H1 (cell line): ENCODE data around the gene CDH18. TPM values are rescaled to one million over a fixed set of nuclear protein-coding genes. Genes with fewer than 3 reads are reported as not detected.

Source experiments
- CTCF ChIA-PET: fragments of 300-600 bp; sonication (Branson Sonifier 250); formaldehyde crosslinking; loops from one replicate; lab custom pipeline; 2021; ENCODE audit not compliant: partially characterized antibody; lab: Charles Lee
- POLR2A ChIA-PET: fragments of 300-600 bp; sonication (Branson Sonifier 250); formaldehyde crosslinking; loops from one replicate; lab custom pipeline; 2021; ENCODE audit warnings: inconsistent platforms; ENCODE audit not compliant: partially characterized antibody; lab: Charles Lee
- DNase-seq, 2 experiments: peaks; one replicate each; pipeline versions ENCODE4 v3.0.0 to v3.0.0-alpha.2; 2010 to 2022; ENCODE audit warnings: low spot score in 2 of 2, low read depth in 1 of 2, mixed read lengths in 1 of 2
- FAIRE-seq: peaks from 2 replicates; lab custom pipeline; 2011; peaks lifted over from hg19 to GRCh38; lab: Jason Lieb, UNC
- H2AFZ ChIP-seq: 2 replicates; pipeline ENCODE4 v1.8.1; 2012; ENCODE audit warnings: low read length, inconsistent platforms
- H2AK5ac ChIP-seq: 2 replicates; pipeline ENCODE4 v1.6.1; 2013; ENCODE audit warnings: low read depth, low read length
- H2BK120ac ChIP-seq: replicated peaks from 2 replicates; pipeline ENCODE3; 2013; ENCODE audit warnings: low read depth, low read length, inconsistent platforms
- H2BK12ac ChIP-seq: 2 replicates; pipeline ENCODE4 v1.6.1; 2013; ENCODE audit warnings: low read depth, low read length
- H2BK15ac ChIP-seq: 2 replicates; pipeline ENCODE4 v1.6.1; 2013; ENCODE audit warnings: low read length
- H2BK20ac ChIP-seq: 2 replicates; pipeline ENCODE4 v1.6.1; 2013; ENCODE audit warnings: low read length
- H2BK5ac ChIP-seq: 2 replicates; pipeline ENCODE4 v1.6.1; 2013; ENCODE audit warnings: low read depth, low read length
- H3K14ac ChIP-seq: 2 replicates; pipeline ENCODE4 v1.6.1; 2013; ENCODE audit warnings: inconsistent platforms; ENCODE audit not compliant: insufficient read length
- H3K18ac ChIP-seq: 2 replicates; pipeline ENCODE4 v1.6.1; 2013; ENCODE audit warnings: low read length; ENCODE audit errors: extremely low read depth
- H3K23ac ChIP-seq: 2 replicates; pipeline ENCODE4 v1.6.1; 2013; ENCODE audit warnings: inconsistent platforms; ENCODE audit not compliant: insufficient read length
- H3K23me2 ChIP-seq: 2 replicates; pipeline ENCODE4 v1.6.1; 2013; ENCODE audit warnings: low read depth, low read length
- H3K27ac ChIP-seq: 2 replicates; pipeline ENCODE4 v1.6.1; 2011; ENCODE audit warnings: low read depth, low read length, inconsistent platforms
- H3K27me3 ChIP-seq, 4 experiments: replicated peaks in 1 of 4; 1 replicate in 1 of 4; 2 replicates in 3 of 4; pipeline versions ENCODE4 v1.6.1 to v1.8.1; 2011 to 2013; ENCODE audit warnings: low read length in 3 of 4, mild to moderate bottlenecking in 3 of 4, inconsistent platforms in 2 of 4, mixed read lengths in 2 of 4, moderate library complexity in 1 of 4; ENCODE audit not compliant: control insufficient read depth in 3 of 4, insufficient read depth in 3 of 4; ENCODE audit errors: extremely low read depth in 1 of 4
- H3K36me3 ChIP-seq, 4 experiments: 2 replicates each; pipeline versions ENCODE4 v1.6.1 to v1.8.1; 2011 to 2013; ENCODE audit warnings: mild to moderate bottlenecking in 4 of 4, low read length in 3 of 4, moderate library complexity in 2 of 4, control low read depth in 1 of 4, inconsistent platforms in 1 of 4; ENCODE audit not compliant: insufficient read depth in 4 of 4, control insufficient read depth in 2 of 4
- H3K4ac ChIP-seq: replicated peaks from 2 replicates; pipeline ENCODE3; 2013; ENCODE audit warnings: low read length, low read depth, mixed read lengths, inconsistent platforms; ENCODE audit not compliant: insufficient read length
- H3K4me1 ChIP-seq, 4 experiments: replicated peaks in 1 of 4; 1 replicate in 1 of 4; 2 replicates in 3 of 4; pipeline versions ENCODE4 v1.6.1 to v1.8.1; 2011 to 2013; ENCODE audit warnings: low read length in 3 of 4, inconsistent platforms in 2 of 4, mixed read lengths in 1 of 4; ENCODE audit not compliant: insufficient read depth in 4 of 4, control insufficient read depth in 3 of 4
- H3K4me2 ChIP-seq, 2 experiments: 2 replicates each; pipeline versions ENCODE4 v1.6.1 to v1.8.1; 2011 to 2013; ENCODE audit warnings: low read depth in 2 of 2, low read length in 2 of 2, control low read depth in 1 of 2, inconsistent platforms in 1 of 2, mild to moderate bottlenecking in 1 of 2; ENCODE audit not compliant: insufficient read depth in 1 of 2
- H3K4me3 ChIP-seq, 4 experiments: fragments of 200-600, 300-600 bp in 1 of 4; sonication (generic), shearing (Covaris generic), sonication (Bioruptor Twin) in 1 of 4; 2 replicates each; pipeline versions ENCODE4 v1.5.1 to v1.8.1; 2011 to 2016; ENCODE audit warnings: low read length in 4 of 4, low read depth in 3 of 4, control low read depth in 2 of 4, inconsistent platforms in 2 of 4, mild to moderate bottlenecking in 2 of 4, mixed read lengths in 1 of 4, moderate library complexity in 1 of 4; ENCODE audit not compliant: insufficient read depth in 2 of 4; ENCODE audit errors: extremely low read depth in 1 of 4
- H3K56ac ChIP-seq: replicated peaks from 2 replicates; pipeline ENCODE3; 2013; ENCODE audit warnings: low read depth, mild to moderate bottlenecking, mixed read lengths, low read length, inconsistent platforms; ENCODE audit not compliant: insufficient read length
- H3K79me1 ChIP-seq: 2 replicates; pipeline ENCODE4 v1.6.1; 2013; ENCODE audit warnings: low read depth, low read length, control low read depth
- H3K79me2 ChIP-seq, 2 experiments: 2 replicates each; pipeline versions ENCODE4 v1.6.1 to v1.8.1; 2012 to 2013; ENCODE audit warnings: low read length in 2 of 2, mild to moderate bottlenecking in 2 of 2, inconsistent platforms in 1 of 2; ENCODE audit not compliant: insufficient read depth in 2 of 2, control insufficient read depth in 1 of 2
- H3K9ac ChIP-seq, 4 experiments: replicated peaks in 1 of 4; 1 replicate in 1 of 4; 2 replicates in 3 of 4; pipeline versions ENCODE4 v1.6.1 to v1.8.1; 2011 to 2013; ENCODE audit warnings: low read depth in 3 of 4, low read length in 3 of 4, control low read depth in 2 of 4, mild to moderate bottlenecking in 2 of 4, moderate library complexity in 2 of 4, inconsistent platforms in 1 of 4; ENCODE audit errors: extremely low read depth in 1 of 4
- H3K9me3 ChIP-seq, 2 experiments: 2 replicates each; pipeline versions ENCODE4 v1.6.1 to v1.8.1; 2012 to 2013; ENCODE audit warnings: mild to moderate bottlenecking in 2 of 2, moderate library complexity in 2 of 2, control low read depth in 1 of 2, inconsistent platforms in 1 of 2, low read depth in 1 of 2, low read length in 1 of 2, mixed read lengths in 1 of 2; ENCODE audit not compliant: insufficient read depth in 2 of 2
- H4K20me1 ChIP-seq, 2 experiments: replicated peaks in 1 of 2; 2 replicates each; pipeline versions ENCODE3 to v1.8.1; 2011 to 2013; ENCODE audit warnings: inconsistent platforms in 2 of 2, low read length in 2 of 2, mild to moderate bottlenecking in 1 of 2; ENCODE audit not compliant: insufficient read depth in 2 of 2, control insufficient read depth in 1 of 2
- H4K5ac ChIP-seq: 2 replicates; pipeline ENCODE4 v1.6.1; 2013; ENCODE audit warnings: low read length, low read depth, mixed read lengths, inconsistent platforms; ENCODE audit not compliant: insufficient read length
- H4K8ac ChIP-seq: 2 replicates; pipeline ENCODE4 v1.8.0; 2013; ENCODE audit warnings: mild to moderate bottlenecking, moderate library complexity, low read length, inconsistent platforms; ENCODE audit not compliant: insufficient read depth; ENCODE audit errors: extremely low read depth
- H4K91ac ChIP-seq: replicated peaks from 2 replicates; pipeline ENCODE3; 2013; ENCODE audit warnings: low read length, mixed read lengths, inconsistent platforms; ENCODE audit not compliant: insufficient read length
- FOSL1 ChIP-seq: IDR thresholded peaks from 2 replicates; pipeline ENCODE4 v1.6.1; 2011; ENCODE audit warnings: mild to moderate bottlenecking, low read depth, low read length, moderate library complexity; ENCODE audit not compliant: insufficient read depth
- RAD21 ChIP-seq, 2 experiments: IDR thresholded peaks in 1 of 2; conservative IDR thresholded peaks in 1 of 2; 2 replicates each; pipeline ENCODE4 v1.6.1; 2011; ENCODE audit warnings: low read depth in 2 of 2, low read length in 2 of 2, improper control_type of control experiment in 1 of 2, inconsistent platforms in 1 of 2, mild to moderate bottlenecking in 1 of 2, moderate library complexity in 1 of 2
- WGBS, 2 experiments: shearing (Covaris generic) in 1 of 2; methylation state at CpG; one replicate each; pipeline versions ENCODE4 v1.1.6 to v1.1.7; 2013 to 2015; ENCODE audit warnings: low lambda C conversion rate in 2 of 2, mixed read lengths in 2 of 2, inconsistent platforms in 1 of 2, low coverage in 1 of 2, missing lambda C conversion rate in 1 of 2; ENCODE audit not compliant: insufficient replicate concordance in 2 of 2, insufficient coverage in 1 of 2, insufficient read length in 1 of 2; ENCODE audit errors: extremely low coverage in 1 of 2, missing lambda C conversion rate in 1 of 2; 5-methylcytosine and 5-hydroxymethylcytosine counted together
- polyA plus RNA-seq, 7 experiments: library from polyadenylated mRNA; depleted of rRNA in 3 of 7; stranded (reverse) in 5 of 7; unstranded in 2 of 7; fragments of >200 nt in 5 of 7; fragments of 200-250 nt in 2 of 7; gene quantifications; 1 replicate in 5 of 7; 2 replicates in 1 of 7; 4 replicates in 1 of 7; pipeline versions ENCODE4 v1.2.1 to v1.2.3, GENCODE V29; 2011 to 2013; ENCODE audit warnings: missing spikeins in 2 of 7, mixed read lengths in 2 of 7
- total RNA-seq: library from RNA; stranded (reverse); fragmentation: NEBNext Ultra II Directional; extraction: Animal tissue kit (Norgen Biotek cat#: 25700); gene quantifications from 2 replicates; pipeline ENCODE4 v1.2.1, GENCODE V29; 2021

The CDH18 gene
- total and polyA plus RNA-seq, 2 of the 8 experiments (the other 6 are each of a cell fraction or from before 2014, with no cell fraction given) = 0.30 to 0.32 TPM

DNA sequence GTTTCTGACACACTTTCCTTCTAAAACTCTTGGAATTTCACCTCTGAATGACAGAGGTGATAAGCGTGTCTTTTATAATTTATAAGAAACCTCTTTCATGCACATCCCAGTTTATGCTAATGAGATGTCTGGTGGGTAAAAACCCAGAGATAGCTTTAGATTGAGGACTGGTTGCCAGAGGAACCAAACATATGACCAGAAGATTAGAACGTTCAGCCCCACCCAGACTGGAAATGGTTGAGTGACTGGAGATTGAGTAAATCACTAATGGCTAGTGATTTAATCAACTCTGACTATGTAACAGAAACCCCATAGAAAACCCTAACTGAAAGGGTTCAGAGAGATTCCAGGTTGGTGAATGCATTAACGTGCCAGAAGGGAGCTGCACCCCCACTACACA is 69.2 kb downstream of the CDH18 start:
- CTCF ChIA-PET = no interaction called here

More for the DNA sequence above, 69.2 kb downstream of the CDH18 start:
- no peak overlapping the region for H2AK5ac ChIP-seq
- no peak overlapping the region for H2BK12ac ChIP-seq
- no peak overlapping the region for H2AFZ ChIP-seq
- H2BK5ac ChIP-seq = no peak overlapping the region
- H3K23ac ChIP-seq = no peak overlapping the region
- no peak overlapping the region for H4K8ac ChIP-seq
- H3K9me3 ChIP-seq = no peaks in the 10 kb centered on the region
- no peak overlapping the region for H3K27ac ChIP-seq
- H2BK20ac ChIP-seq = no peak overlapping the region
- H3K56ac ChIP-seq = no peak overlapping the region
- H4K5ac ChIP-seq = no peak overlapping the region
- no peak overlapping the region for H3K18ac ChIP-seq
- H3K4me2 ChIP-seq = no peak overlapping the region
- FAIRE-seq (no peak), DNase-seq (no peak)
- TF ChIP-seq RAD21 (IDR thresholded peaks at IDR 0.05 in 1 of 2, conservative IDR thresholded peaks at IDR 0.05 in 1 of 2; ENCODE audit: low read depth in 2 of 2, low read length in 2 of 2) (no peak), FOSL1 (no peak)
- H3K23me2 ChIP-seq = no peaks in the 10 kb centered on the region
- no peak overlapping the region for H3K4me3 ChIP-seq
- no peak overlapping the region for H2BK15ac ChIP-seq
- H3K36me3 ChIP-seq = no peaks in the 10 kb centered on the region
- H2BK120ac ChIP-seq = no peak overlapping the region
- H3K79me2 ChIP-seq = no peaks in the 10 kb centered on the region
- H3K27me3 ChIP-seq = no peaks in the 10 kb centered on the region
- WGBS, 2 experiments = 92% methylated on average over 3 of the region's 3 CpGs; no CpG with 5 or more reads in 1 of the 2 experiments
- H3K4me1 ChIP-seq = peaks cover 0 to 7% (median 3%) of the 10 kb centered on the region in 4 experiments; a peak in 2 of 7 replicates
- POLR2A ChIA-PET = no interaction called here
- no peak overlapping the region for H4K91ac ChIP-seq
- no peaks in the 10 kb centered on the region for H3K79me1 ChIP-seq
- H4K20me1 ChIP-seq = no peaks in the 10 kb centered on the region
- H3K4ac ChIP-seq = no peak overlapping the region
- no peak overlapping the region for H3K14ac ChIP-seq
- no peak overlapping the region for H3K9ac ChIP-seq
